OCI-LY7 (cell line): ENCODE results near the gene SERPING1. TPM values are rescaled to one million over a fixed set of nuclear protein-coding genes. Genes with fewer than 3 reads are reported as not detected.
A peak's percentile ranks its signal among the peaks of the same experiment; 100 is the strongest.

Experiments
- BruUV-seq: library from RNA; stranded (reverse); fragments of 400-500 nt; replicated peaks from 2 replicates; lab custom pipeline; 2021; lab: Mats Ljungman, UMichigan
- CTCF ChIA-PET: fragments of 300-600 bp; sonication (Branson Sonifier 250); formaldehyde crosslinking; loops from one replicate; lab custom pipeline; 2022; ENCODE audit warnings: antibody characterized with exemption; ENCODE audit not compliant: unreplicated experiment; lab: Charles Lee
- POLR2A ChIA-PET: fragments of 300-600 bp; sonication (Branson Sonifier 250); formaldehyde crosslinking; loops from one replicate; lab custom pipeline; 2022; ENCODE audit warnings: antibody characterized with exemption; lab: Charles Lee
- DNase-seq: peaks from one replicate; pipeline ENCODE4 v3.0.0-alpha.2; 2015; ENCODE audit warnings: low spot score
- H2AFZ ChIP-seq: fragments of 200-600 bp; sonication (generic), shearing (Covaris generic); 2 replicates; pipeline ENCODE4 v1.6.1; 2014; ENCODE audit warnings: mild to moderate bottlenecking, antibody characterized with exemption, low read length, moderate library complexity
- H3K27ac ChIP-seq: fragments of 200-600 bp; sonication (generic); 2 replicates; pipeline ENCODE4 v1.5.1; 2014; ENCODE audit warnings: mixed run types, low read depth, mild to moderate bottlenecking, moderate library complexity, low read length, inconsistent platforms; ENCODE audit not compliant: poor library complexity, severe bottlenecking
- H3K36me3 ChIP-seq: fragments of 200-600 bp; sonication (generic); 2 replicates; pipeline ENCODE4 v1.6.1; 2014; ENCODE audit warnings: mild to moderate bottlenecking, antibody characterized with exemption, low read length, moderate library complexity, mixed read lengths; ENCODE audit not compliant: insufficient read depth
- H3K4me1 ChIP-seq: fragments of 200-600 bp; sonication (generic); 2 replicates; pipeline ENCODE4 v1.5.1; 2014; ENCODE audit warnings: mild to moderate bottlenecking, low read length; ENCODE audit not compliant: insufficient read depth, poor library complexity, severe bottlenecking
- H3K4me2 ChIP-seq: fragments of 200-600 bp; sonication (generic); 2 replicates; pipeline ENCODE4 v1.6.1; 2014; ENCODE audit warnings: mild to moderate bottlenecking, low read length
- H3K4me3 ChIP-seq: fragments of 200-600 bp; sonication (generic); 2 replicates; pipeline ENCODE4 v1.5.1; 2014; ENCODE audit warnings: mild to moderate bottlenecking, low read depth, low read length; ENCODE audit not compliant: poor library complexity, severe bottlenecking
- H3K79me2 ChIP-seq: fragments of 200-600 bp; sonication (generic); 2 replicates; pipeline ENCODE4 v1.6.1; 2016; ENCODE audit warnings: low read depth, mild to moderate bottlenecking, low read length, moderate library complexity, mixed read lengths; ENCODE audit not compliant: insufficient read depth
- H3K9me2 ChIP-seq: fragments of 200-600 bp; sonication (generic); 2 replicates; pipeline ENCODE4 v1.6.1; 2016; ENCODE audit warnings: mild to moderate bottlenecking, low read length, mixed read lengths; ENCODE audit not compliant: insufficient read depth
- H3K9me3 ChIP-seq: fragments of 200-600 bp; sonication (generic); 2 replicates; pipeline ENCODE4 v1.6.1; 2014; ENCODE audit warnings: mild to moderate bottlenecking, mixed run types, low read length, mixed read lengths
- H4K20me1 ChIP-seq: fragments of 200-600 bp; sonication (generic); 2 replicates; pipeline ENCODE4 v1.6.1; 2014; ENCODE audit warnings: mild to moderate bottlenecking, antibody characterized with exemption, low read length, moderate library complexity, mixed read lengths; ENCODE audit not compliant: insufficient read depth
- CTCF ChIP-seq: fragments of 200-600 bp; sonication (generic); conservative IDR thresholded peaks from 2 replicates; pipeline ENCODE4 v1.5.1; 2014; ENCODE audit warnings: mild to moderate bottlenecking, antibody characterized with exemption, low read length, moderate library complexity, mixed read lengths
- EZH2phosphoT487 ChIP-seq: fragments of 200-600 bp; sonication (generic); IDR thresholded peaks from 2 replicates; pipeline ENCODE4 v1.6.1; 2018; ENCODE audit warnings: low read depth, borderline replicate concordance, mild to moderate bottlenecking, mixed run types, antibody characterized with exemption, low read length, moderate library complexity, mixed read lengths
- intact Hi-C: fragments of 100-400 bp; cut with micrococcal nuclease; formaldehyde crosslinking; loops from one replicate; pipeline ENCODE4 v1.10.0; 2022; ENCODE audit not compliant: unreplicated experiment
- total RNA-seq, 2 experiments: library from RNA; depleted of rRNA in 1 of 2; stranded (reverse); fragments of >200 nt in 1 of 2; shearing (Covaris generic) in 1 of 2; gene quantifications; 2 replicates each; pipeline ENCODE4 v1.2.3, GENCODE V29; 2014 to 2022

The SERPING1 gene
- total RNA-seq, 2 experiments from 2014 or later: not detected

- Histone ChIP-seq H3K36me3 (no peaks in the 10 kb centered on the region), H3K79me2 (peaks cover under 1% of the 10 kb centered on the region; the same call in 1 of the 2 replicates), H3K4me2 (no peak overlapping the region), H4K20me1 (no peaks in the 10 kb centered on the region), H3K27ac (no peak overlapping the region), H3K4me1 (peaks cover 30% of the 10 kb centered on the region), H3K4me3 (no peak overlapping the region), H3K9me2 (no peaks in the 10 kb centered on the region), H2AFZ (peak overlapping the region; percentile 23; the same call in 1 of the 2 replicates), H3K9me3 (no peaks in the 10 kb centered on the region)
- intact Hi-C loops: no loop called here
- CTCF ChIA-PET: no interaction called here
- DNase-seq: no peak
- TF ChIP-seq EZH2phosphoT487 (no peak), CTCF (no peak)
- POLR2A ChIA-PET: no interaction called here
- no TSS peak for BruUV-seq
These were observed 55.2 kb downstream of the SERPING1 start for GRCh38 chr11:57652662-57653061.

GRCh38 chr11:57653163-57653562, 55.7 kb downstream of the SERPING1 start:
- H3K79me2 ChIP-seq: peaks cover 6% of the 10 kb centered on the region
- ChIA-PET CTCF (no interaction called here), POLR2A (interaction anchor here (1.3 kb wide), 1 partner anchor 9 kb away, joined by 3 read pairs; no protein-coding TSS in a partner anchor)
- H3K27ac ChIP-seq: no peak overlapping the region
- intact Hi-C loops: no loop called here
- no peaks in the 10 kb centered on the region for H3K36me3 ChIP-seq
- no peak overlapping the region for H3K4me3 ChIP-seq
- peaks cover 30% of the 10 kb centered on the region for H3K4me1 ChIP-seq
- DNase-seq: no peak
- H4K20me1 ChIP-seq: 0 out of 2 replicates have a peak, but pooled peaks cover 4% of the 10 kb centered on the region
- H2AFZ ChIP-seq: peak overlapping the region; percentile 23; the same call in 1 of the 2 replicates
- TF ChIP-seq EZH2phosphoT487 (no peak), CTCF (no peak)
- H3K9me2 ChIP-seq: no peaks in the 10 kb centered on the region
- no peaks in the 10 kb centered on the region for H3K9me3 ChIP-seq
- no peak overlapping the region for H3K4me2 ChIP-seq
- no TSS peak for BruUV-seq

- Histone ChIP-seq H3K36me3 (peaks cover 27% of the 10 kb centered on the region), H3K27ac (no peak overlapping the region), H3K4me3 (peak overlapping the region; percentile 89), H3K4me2 (peak overlapping the region; percentile 78), H3K4me1 (peaks cover 10% of the 10 kb centered on the region), H3K79me2 (peaks cover 22% of the 10 kb centered on the region), H2AFZ (peak overlapping the region; percentile 88), H4K20me1 (0 out of 2 replicates have a peak, but pooled peaks cover 9% of the 10 kb centered on the region), H3K9me3 (no peaks in the 10 kb centered on the region), H3K9me2 (no peaks in the 10 kb centered on the region)
- no peak for TF ChIP-seq EZH2phosphoT487
- no peak for TF ChIP-seq CTCF
- no peak for DNase-seq
- intact Hi-C loops: no loop called here
- BruUV-seq: TSS peak; percentile 81
- CTCF ChIA-PET: no interaction called here
- POLR2A ChIA-PET: interaction anchor here (0.6 to 2.9 kb wide), 2 partner anchors 10 to 712 kb away, joined by 3 to 12 read pairs; no protein-coding TSS in a partner anchor
These were observed 59.4 kb downstream of the SERPING1 start for GRCh38 chr11:57656885-57657193.
